Fibroblast of mammary gland (primary cell): ENCODE measurements around the gene PACS2.
"Not testable (repeated sequence)": the region's sequence is repeated elsewhere in the genome, so short reads cannot be mapped to it uniquely, and the experiment has no call there.

Experiments
- DNase-seq: peaks from one replicate; pipeline ENCODE4 v3.0.0-alpha.2; 2010; ENCODE audit warnings: low read depth
- H3K4me3 ChIP-seq: 2 replicates; pipeline ENCODE4 v1.5.1; 2011; ENCODE audit warnings: low read depth, mild to moderate bottlenecking, low read length, moderate library complexity; ENCODE audit not compliant: control insufficient read depth
- TF ChIP-seq, protein P1 (sequence below): conservative IDR thresholded peaks from 2 replicates; pipeline ENCODE4 v1.5.1; 2011; ENCODE audit warnings: low read depth, low read length, inconsistent platforms; ENCODE audit not compliant: control insufficient read depth, insufficient read depth

The PACS2 gene

GRCh38 chr14:105301103-105301914 is 13.2 kb upstream of the PACS2 start:
- H3K4me3 ChIP-seq = peak overlapping the region; percentile 72
- TF ChIP-seq, protein P1, sequence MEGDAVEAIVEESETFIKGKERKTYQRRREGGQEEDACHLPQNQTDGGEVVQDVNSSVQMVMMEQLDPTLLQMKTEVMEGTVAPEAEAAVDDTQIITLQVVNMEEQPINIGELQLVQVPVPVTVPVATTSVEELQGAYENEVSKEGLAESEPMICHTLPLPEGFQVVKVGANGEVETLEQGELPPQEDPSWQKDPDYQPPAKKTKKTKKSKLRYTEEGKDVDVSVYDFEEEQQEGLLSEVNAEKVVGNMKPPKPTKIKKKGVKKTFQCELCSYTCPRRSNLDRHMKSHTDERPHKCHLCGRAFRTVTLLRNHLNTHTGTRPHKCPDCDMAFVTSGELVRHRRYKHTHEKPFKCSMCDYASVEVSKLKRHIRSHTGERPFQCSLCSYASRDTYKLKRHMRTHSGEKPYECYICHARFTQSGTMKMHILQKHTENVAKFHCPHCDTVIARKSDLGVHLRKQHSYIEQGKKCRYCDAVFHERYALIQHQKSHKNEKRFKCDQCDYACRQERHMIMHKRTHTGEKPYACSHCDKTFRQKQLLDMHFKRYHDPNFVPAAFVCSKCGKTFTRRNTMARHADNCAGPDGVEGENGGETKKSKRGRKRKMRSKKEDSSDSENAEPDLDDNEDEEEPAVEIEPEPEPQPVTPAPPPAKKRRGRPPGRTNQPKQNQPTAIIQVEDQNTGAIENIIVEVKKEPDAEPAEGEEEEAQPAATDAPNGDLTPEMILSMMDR = no peak

DNA sequence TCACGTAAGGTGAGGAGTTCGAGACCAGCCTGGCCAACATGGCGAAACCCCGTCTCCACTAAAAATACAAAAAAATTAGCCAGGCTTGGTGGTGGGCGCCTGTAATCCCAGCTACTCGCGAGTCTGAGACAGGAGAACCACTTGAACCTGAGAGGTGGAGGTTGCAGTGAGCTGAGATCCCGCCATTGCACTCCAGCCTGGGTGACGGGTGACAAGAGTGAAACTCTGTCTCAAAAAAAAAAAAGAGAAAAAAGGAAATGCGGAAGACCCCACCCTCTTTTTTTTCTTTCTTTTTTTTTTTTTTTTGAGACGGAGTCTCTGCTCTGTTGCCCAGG is 12.7 kb upstream of the PACS2 start:
- not testable (repeated sequence) for H3K4me3 ChIP-seq, DNase-seq

More at GRCh38 chr14:105301103-105301914, 13.2 kb upstream of the PACS2 start:
- peak; percentile 89 for DNase-seq

DNA sequence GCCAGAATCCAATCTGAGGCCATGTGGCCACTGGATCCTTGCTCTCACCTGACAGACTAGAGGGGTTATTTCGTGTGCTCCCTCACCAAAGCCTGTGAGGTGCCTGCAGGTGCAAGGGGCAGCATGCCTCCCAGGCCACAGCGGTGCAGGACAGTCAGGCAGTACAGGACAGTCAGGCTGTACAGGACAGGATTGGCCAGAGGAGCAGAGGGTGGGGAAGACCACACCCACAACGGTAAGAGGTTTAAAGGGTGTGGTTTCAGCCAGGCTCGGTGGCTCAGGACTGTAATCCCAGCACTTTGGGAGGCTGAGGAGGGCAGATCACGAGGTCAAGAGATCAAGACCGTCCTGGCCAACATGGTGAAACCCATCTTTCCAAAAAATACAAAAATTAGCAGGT is 10.6 kb upstream of the PACS2 start:
- H3K4me3 ChIP-seq = no peak overlapping the region
- DNase-seq = no peak
- TF ChIP-seq, protein P1 = no peak

- DNase-seq = no peak
Measured at GRCh38 chr14:105304565-105304964, 10.0 kb upstream of the PACS2 start.

GRCh38 chr14:105305345-105305744 is 9.2 kb upstream of the PACS2 start:
- no peak overlapping the region for H3K4me3 ChIP-seq
- TF ChIP-seq, protein P1 = no peak
- DNase-seq = no peak

More at GRCh38 chr14:105304565-105304964, 10.0 kb upstream of the PACS2 start:
- TF ChIP-seq, protein P1 = no peak
- H3K4me3 ChIP-seq = no peak overlapping the region

- no peak overlapping the region for H3K4me3 ChIP-seq
- TF ChIP-seq, protein P1 = no peak
- no peak for DNase-seq
Measured at GRCh38 chr14:105305791-105306190, 8.8 kb upstream of the PACS2 start.

DNA sequence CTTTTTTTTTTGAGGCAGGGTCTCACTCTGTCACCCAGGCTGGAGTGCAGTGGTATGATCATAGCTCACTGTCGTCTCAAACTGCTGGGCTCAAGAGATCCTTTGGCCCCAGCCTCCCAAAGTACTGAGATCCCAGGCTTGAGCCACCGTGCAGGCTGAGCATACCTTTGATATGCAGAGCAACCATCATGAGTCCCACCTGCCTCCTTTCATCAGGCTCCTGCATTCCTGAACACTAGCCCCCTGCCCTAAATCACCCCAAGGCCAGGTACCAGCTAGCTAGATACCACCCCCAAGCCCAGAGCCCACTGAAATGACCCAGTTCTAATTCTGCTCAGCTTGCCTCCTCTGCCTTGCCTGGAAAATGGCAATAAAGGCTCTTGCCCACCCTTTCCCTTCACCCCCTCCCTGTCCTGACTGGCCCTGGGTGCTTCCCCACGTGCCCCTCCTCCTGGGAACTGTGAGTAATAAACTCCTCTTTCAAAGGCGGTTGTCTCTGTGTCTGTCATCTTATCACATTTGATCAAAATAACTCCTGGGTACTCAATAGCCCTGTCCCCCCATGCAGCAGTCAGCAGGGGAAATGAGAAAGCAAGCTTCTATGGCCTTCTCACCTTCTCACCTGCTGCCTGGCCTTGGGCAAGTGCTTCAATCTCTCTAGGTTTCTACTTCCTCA is 7.4 kb upstream of the PACS2 start:
- no peak for DNase-seq
- TF ChIP-seq, protein P1 = no peak
- H3K4me3 ChIP-seq = no peak overlapping the region
